ENCODE results near the gene ARHGAP9.

DNA sequence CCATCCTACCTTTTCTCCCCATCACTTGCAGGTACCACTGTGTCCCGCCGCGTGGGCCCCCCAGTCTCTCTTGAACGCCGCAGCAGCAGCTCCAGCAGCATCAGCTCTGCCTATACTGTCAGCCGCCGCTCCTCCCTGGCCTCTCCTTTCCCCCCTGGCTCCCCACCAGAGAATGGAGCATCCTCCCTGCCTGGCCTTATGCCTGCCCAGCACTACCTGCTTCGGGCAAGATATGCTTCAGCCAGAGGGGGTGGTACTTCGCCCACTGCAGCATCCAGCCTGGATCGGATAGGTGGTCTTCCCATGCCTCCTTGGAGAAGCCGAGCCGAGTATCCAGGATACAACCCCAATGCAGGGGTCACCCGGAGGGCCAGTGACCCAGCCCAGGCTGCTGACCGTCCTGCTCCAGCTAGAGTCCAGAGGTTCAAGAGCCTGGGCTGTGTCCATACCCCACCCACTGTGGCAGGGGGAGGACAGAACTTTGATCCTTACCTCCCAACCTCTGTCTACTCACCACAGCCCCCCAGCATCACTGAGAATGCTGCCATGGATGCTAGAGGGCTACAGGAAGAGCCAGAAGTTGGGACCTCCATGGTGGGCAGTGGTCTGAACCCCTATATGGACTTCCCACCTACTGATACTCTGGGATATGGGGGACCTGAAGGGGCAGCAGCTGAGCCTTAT, 9.2 kb downstream of the ARHGAP9 start:
- TF ChIP-seq POLR2A (IDR thresholded peaks at IDR 0.05) (no peak), EP300 (IDR thresholded peaks at IDR 0.05) (no peak)
